Neural progenitor cell (in vitro differentiated cells): ENCODE data around the gene LEPR.

Experiments used
- CTCF ChIP-seq: fragments of 200-600 bp; sonication (generic); IDR thresholded peaks from 2 replicates; pipeline ENCODE4 v1.5.1; 2017; ENCODE audit warnings: antibody characterized with exemption, mild to moderate bottlenecking
- EZH2 ChIP-seq: fragments of 200-600 bp; sonication (generic); IDR thresholded peaks from 2 replicates; pipeline ENCODE4 v1.6.1; 2017; ENCODE audit warnings: antibody characterized with exemption, mild to moderate bottlenecking, moderate library complexity
- EZH2phosphoT487 ChIP-seq: fragments of 200-600 bp; sonication (generic); IDR thresholded peaks from 2 replicates; pipeline ENCODE4 v1.6.1; 2017; ENCODE audit warnings: antibody characterized with exemption

DNA sequence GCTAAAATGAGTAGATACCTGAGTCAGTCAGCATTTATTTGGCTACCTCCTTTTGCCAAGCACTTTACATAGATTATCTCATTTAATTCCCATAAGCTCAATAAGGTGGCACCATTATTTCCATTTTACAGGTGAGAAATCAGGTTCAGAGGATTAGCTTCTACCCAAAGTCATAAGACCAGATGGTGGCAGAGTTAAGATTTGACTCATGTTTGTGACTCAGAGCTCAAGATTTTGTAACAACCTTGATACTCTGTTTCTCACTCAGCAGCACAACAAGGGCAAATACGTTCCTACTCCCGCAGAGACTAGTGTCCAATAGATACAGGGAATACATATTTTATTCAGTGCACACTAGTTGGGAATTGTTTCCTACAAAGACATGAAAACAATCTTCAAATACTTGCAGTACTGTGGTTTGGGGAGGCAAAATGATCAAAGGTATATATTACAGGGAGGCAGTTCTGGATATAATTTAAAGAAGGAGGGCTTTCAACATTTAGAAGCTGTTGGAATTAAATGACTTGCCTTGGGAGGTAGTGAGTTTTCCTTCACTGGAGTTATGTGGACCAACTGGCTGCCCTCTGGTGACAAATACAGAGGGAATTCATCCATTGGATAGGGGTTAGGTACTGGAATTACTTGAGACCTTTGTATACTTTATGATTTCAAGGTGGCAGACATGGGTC is 3.6 kb downstream of the LEPR start:
- TF ChIP-seq CTCF (no peak), EZH2phosphoT487 (no peak), EZH2 (no peak)
